Umbilical cord (tissue), 2 donors: ENCODE measurements around the gene NSG2. TPM values are rescaled to one million over a fixed set of nuclear protein-coding genes. Genes with fewer than 3 reads are reported as not detected.

Experiments used
- DNase-seq: peaks from one replicate; pipeline ENCODE4 v3.0.0-alpha.2; 2015; ENCODE audit warnings: low spot score
- total RNA-seq: library from RNA; depleted of rRNA; stranded (reverse); fragments of >200 nt; gene quantifications from one replicate; pipeline ENCODE4 v1.2.3, GENCODE V29; 2014; ENCODE audit warnings: low replicate concordance; ENCODE audit not compliant: insufficient read depth

NSG2 gene
- total RNA-seq, 1 donor from 2014 or later, result not detected

- DNase-seq, result no peak
Observed at GRCh38 chr5:174149989-174150388, 104.5 kb downstream of the NSG2 start.

GRCh38 chr5:174151599-174152181 is 106.2 kb downstream of the NSG2 start:
- no peak for DNase-seq

DNA sequence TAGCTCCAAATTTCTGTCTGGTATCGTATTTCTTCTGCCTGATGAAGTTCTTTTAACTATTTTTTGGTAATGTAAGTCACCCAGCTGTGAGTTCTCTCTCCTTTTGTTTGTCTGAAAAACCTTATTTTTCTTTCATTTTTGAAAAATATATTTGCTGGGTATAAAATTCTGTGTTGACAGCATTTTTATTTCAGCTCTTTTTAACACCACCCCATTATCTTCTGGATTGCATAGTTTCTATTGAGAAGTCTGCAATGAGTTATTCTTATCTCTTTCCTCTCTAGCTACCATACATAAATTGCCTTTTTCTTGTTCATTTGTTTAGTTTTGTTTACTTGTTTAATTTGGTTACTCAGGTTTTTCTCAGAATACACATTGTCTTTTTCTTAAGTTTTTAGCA is 109.1 kb downstream of the NSG2 start:
- DNase-seq, result no peak

GRCh38 chr5:174155281-174155680 is 109.8 kb downstream of the NSG2 start:
- DNase-seq, result no peak

DNA sequence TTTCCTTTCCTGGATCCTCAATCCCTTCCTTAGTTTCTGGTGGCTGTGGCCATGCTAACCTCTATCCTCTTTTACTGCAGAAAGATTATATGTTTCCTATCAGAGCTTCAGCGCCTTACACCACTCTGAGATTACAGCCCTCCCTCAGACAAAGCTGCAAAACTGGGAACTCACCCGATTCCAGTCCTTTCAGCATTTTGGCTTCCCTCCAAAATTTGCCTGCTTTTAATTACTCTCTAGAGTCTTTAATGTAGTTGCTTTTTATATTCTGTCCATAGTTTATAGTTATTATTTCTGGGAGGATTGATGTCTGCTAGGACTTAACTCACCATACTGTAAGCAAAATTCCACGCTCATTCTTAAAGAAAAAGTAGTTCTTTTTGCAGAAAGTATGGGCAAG is 110.2 kb downstream of the NSG2 start:
- no peak for DNase-seq

DNA sequence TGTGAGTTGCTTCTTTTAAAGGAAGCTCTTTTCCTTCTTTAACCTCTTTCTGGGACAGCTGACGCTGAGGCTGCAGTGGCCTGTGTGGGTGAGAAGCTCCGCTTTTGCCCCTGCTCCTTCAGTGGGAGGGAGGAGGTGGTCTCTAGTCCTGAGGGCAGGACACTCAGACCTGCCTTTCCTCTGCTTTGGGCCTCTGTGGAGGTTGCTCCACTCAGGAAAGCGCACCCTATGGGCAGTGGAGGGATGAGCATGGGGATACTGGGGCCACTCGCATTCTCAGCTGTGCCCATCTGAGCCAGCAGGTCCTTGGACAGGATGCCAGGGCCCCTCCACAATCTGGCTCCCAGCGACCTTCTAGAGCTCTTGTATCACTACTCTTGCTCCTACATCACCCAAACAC is 111.5 kb downstream of the NSG2 start:
- DNase-seq, result no peak

Other genes starting within 250 kb of the NSG2 start
- 31.5 TPM for gene CPEB4, start 157.4 kb upstream of the NSG2 start, total RNA-seq
- gene C5orf47, start 56.5 kb upstream of the NSG2 start, total RNA-seq, result 16.6 TPM